Type B pancreatic cell (in vitro differentiated cells): Measurements from ENCODE around the gene DNAJC5. TPM values are rescaled to one million over a fixed set of nuclear protein-coding genes. Genes with fewer than 3 reads are reported as not detected.

Source experiments
- DNase-seq: peaks from one replicate; pipeline ENCODE4 v3.0.0; 2021; ENCODE audit warnings: mixed read lengths; ENCODE audit not compliant: unreplicated experiment; ENCODE audit errors: extremely low spot score
- H3K27ac Mint-ChIP-seq: 2 replicates; pipeline ENCODE4 v1.8.0; 2021; ENCODE audit warnings: mild to moderate bottlenecking, mixed read lengths
- H3K27me3 Mint-ChIP-seq: 2 replicates; pipeline ENCODE4 v1.8.0; 2021; ENCODE audit warnings: mixed read lengths
- H3K36me3 Mint-ChIP-seq: 2 replicates; pipeline ENCODE4 v1.8.0; 2021; ENCODE audit warnings: mixed read lengths
- H3K4me1 Mint-ChIP-seq: one replicate; pipeline ENCODE4 v1.8.0; 2021; ENCODE audit warnings: mixed read lengths; ENCODE audit not compliant: unreplicated experiment
- H3K4me3 Mint-ChIP-seq: 2 replicates; pipeline ENCODE4 v1.8.0; 2021; ENCODE audit warnings: mild to moderate bottlenecking, mixed read lengths
- H3K9me3 Mint-ChIP-seq: 2 replicates; pipeline ENCODE4 v1.8.0; 2021; ENCODE audit warnings: mixed read lengths
- total RNA-seq: library from RNA; stranded (reverse); gene quantifications from 2 replicates; pipeline ENCODE4 v1.2.1, GENCODE V29; 2021; ENCODE audit warnings: low replicate concordance
- TF ChIP-seq, protein P1 (sequence below): fragments of 200-600 bp; sonication (generic); conservative IDR thresholded peaks from 2 replicates; pipeline ENCODE4 v1.5.0; 2021; ENCODE audit warnings: antibody characterized with exemption, mild to moderate bottlenecking

Gene DNAJC5
- total RNA-seq, 1 donor from 2014 or later = 44.1 TPM

DNA sequence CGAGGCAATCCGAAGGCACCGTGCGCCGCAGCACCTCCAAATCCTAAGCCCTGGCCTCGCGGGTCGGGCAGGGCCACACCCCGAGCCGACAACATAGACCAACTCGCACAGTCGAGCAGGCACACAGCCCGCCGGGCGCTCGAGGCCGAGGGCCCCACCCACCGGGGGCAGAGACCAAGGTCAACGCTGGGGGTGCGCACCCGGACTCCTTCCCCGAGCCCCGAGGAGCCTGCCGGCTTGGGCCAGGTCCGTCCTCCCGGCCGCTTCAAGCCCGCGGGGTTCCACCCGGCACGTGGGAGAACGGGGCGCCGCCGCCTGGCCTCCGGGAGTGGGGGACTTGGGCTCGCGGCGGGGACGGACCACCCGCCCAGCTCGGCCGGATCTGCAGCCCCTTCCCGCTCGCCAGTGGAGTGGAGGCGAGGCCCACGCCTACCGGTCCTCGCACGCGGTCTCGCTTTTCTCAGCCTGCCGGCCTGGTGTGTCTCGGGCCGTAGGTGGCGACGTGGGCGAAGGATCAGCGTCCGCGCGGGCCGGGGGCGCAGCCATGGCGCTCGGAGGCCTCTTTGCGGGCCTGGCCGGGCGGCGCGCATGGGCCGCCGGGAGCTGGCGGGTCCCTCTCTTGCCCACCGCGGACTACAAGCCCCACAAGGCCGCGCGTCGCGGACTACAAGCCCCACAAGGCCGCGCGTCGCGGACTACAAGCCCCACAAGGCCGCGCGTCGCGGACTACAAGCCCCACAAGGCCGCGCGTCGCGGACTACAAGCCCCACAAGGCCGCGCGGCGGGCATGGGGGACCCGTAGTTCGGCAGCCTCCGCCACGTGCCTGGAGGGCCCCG lies 61.1 kb downstream of the DNAJC5 start, which contains the start of gene UCKL1:
TSS of gene UCKL1 (minus strand) at position 590 of the 837 bp plus-strand sequence. CDS start at position 546, 44 bp downstream.
- Mint-ChIP-seq H3K27ac (peak within 1 kb of the TSS; percentile 78), H3K27me3 (no peaks in the 10 kb centered on the region), H3K4me1 (peaks cover 14% of the 10 kb centered on the region)

DNA sequence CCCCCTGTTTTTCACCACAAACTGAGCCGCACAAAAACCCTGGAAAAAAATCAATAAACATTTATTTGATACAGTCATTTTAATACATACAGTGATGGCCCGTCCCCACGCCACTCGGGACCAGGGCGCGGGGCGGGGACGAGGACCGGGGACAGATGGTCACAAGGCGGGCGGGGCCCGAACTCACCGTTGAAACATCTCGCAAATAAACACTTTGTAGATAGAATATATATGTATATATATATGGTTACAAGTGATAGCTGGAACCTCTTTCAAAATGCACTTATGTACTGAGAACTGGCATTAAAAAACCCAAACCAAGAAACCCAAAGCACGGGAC lies 61.7 kb downstream of the DNAJC5 start:
- Mint-ChIP-seq H3K4me1 (peaks cover 14% of the 10 kb centered on the region), H3K4me3 (peak overlapping the region; percentile 89), H3K27me3 (no peaks in the 10 kb centered on the region), H3K36me3 (no peaks in the 10 kb centered on the region), H3K9me3 (no peaks in the 10 kb centered on the region), H3K27ac (peak overlapping the region; percentile 78)
- TF ChIP-seq, protein P1, sequence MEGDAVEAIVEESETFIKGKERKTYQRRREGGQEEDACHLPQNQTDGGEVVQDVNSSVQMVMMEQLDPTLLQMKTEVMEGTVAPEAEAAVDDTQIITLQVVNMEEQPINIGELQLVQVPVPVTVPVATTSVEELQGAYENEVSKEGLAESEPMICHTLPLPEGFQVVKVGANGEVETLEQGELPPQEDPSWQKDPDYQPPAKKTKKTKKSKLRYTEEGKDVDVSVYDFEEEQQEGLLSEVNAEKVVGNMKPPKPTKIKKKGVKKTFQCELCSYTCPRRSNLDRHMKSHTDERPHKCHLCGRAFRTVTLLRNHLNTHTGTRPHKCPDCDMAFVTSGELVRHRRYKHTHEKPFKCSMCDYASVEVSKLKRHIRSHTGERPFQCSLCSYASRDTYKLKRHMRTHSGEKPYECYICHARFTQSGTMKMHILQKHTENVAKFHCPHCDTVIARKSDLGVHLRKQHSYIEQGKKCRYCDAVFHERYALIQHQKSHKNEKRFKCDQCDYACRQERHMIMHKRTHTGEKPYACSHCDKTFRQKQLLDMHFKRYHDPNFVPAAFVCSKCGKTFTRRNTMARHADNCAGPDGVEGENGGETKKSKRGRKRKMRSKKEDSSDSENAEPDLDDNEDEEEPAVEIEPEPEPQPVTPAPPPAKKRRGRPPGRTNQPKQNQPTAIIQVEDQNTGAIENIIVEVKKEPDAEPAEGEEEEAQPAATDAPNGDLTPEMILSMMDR = no peak
- DNase-seq = no peak

More for the DNA sequence above, 61.1 kb downstream of the DNAJC5 start, which contains the start of gene UCKL1:
- DNase-seq = peak; percentile 92
- TF ChIP-seq, protein P1 = peak; percentile 9
- Mint-ChIP-seq H3K4me3 (peak within 1 kb of the TSS; percentile 89), H3K36me3 (no peaks in the 10 kb centered on the region), H3K9me3 (no peaks in the 10 kb centered on the region)

DNA sequence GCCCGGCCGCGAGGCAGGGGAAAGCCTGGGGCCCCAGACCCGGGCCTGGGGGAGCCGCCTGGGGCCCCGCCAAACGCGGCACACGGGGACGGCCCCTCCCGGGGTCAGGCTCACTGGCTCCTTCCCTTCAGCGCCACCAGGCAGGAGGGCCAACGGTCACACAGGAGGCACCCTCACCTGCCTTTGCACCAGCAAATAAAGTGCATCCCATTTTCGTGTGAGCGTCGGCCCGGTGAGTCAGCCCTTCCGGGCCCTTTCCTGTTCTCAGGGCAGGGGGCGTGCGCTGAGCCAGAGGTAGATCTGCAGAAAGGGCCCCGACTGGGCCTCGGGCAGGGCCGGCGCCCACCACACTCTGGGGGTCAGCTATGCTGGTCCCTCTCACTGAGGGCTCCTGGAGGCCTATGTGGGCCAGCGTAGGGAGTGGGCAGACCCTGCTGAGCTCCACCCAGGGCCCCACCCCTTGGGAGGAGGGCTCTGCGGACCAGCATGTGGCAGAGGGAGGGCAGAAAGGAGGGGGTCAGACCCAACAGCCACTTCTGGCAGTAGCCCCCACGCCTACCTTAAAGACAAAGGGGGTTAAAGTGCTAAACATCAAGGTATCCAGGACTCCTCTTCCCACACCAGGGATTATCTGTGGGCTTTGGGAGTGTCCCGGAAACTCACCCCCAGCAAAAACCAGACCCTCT lies 62.2 kb downstream of the DNAJC5 start:
- TF ChIP-seq, protein P1 = peak; percentile 21
- H3K4me3 Mint-ChIP-seq = peak overlapping the region; percentile 89
- peak overlapping the region; percentile 74 for H3K27ac Mint-ChIP-seq
- no peak for DNase-seq
- no peaks in the 10 kb centered on the region for H3K27me3 Mint-ChIP-seq
- H3K9me3 Mint-ChIP-seq = no peaks in the 10 kb centered on the region
- H3K4me1 Mint-ChIP-seq = peaks cover 14% of the 10 kb centered on the region
- H3K36me3 Mint-ChIP-seq = no peaks in the 10 kb centered on the region

DNA sequence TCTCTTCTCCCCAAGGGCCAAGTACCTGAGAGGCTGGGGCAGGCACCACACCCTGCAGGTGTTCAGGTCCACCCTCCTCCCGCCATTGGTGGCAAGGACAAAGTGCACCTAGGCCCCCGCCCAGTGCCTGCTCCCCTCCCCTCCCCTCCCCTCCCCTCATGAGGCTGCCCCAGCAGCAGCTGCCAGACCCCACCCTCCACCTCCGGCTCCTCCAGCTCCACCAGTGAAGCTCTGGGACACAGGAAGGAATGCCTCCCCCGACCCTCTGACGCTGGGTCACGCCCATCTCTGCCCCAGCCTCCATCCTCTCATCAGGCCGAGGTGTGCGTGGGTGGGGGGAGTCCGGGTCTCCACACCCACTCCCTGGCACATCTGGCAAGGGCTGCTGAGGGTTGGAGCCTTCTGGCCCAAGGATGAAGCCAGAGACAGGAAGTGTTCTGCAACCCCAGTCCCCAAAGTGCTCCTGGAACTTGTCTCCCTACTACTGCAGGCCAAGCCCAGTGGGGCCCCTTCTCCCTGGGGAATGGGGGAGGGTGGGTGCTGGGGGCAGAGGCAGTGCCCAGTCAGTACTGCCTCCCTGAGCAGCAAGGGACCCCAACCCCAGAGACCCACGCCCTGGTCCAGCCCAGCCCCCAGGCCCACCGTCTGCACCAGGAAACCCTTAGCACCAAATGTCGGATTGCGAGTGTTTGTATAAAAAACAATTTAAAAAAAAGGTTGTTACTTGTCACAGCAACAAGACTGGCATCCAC lies 62.9 kb downstream of the DNAJC5 start:
- Mint-ChIP-seq H3K27me3 (no peaks in the 10 kb centered on the region), H3K9me3 (no peaks in the 10 kb centered on the region), H3K27ac (peak overlapping the region; percentile 74), H3K4me1 (peaks cover 14% of the 10 kb centered on the region), H3K36me3 (no peaks in the 10 kb centered on the region), H3K4me3 (peak overlapping the region; percentile 89)
- TF ChIP-seq, protein P1 = no peak
- no peak for DNase-seq

DNA sequence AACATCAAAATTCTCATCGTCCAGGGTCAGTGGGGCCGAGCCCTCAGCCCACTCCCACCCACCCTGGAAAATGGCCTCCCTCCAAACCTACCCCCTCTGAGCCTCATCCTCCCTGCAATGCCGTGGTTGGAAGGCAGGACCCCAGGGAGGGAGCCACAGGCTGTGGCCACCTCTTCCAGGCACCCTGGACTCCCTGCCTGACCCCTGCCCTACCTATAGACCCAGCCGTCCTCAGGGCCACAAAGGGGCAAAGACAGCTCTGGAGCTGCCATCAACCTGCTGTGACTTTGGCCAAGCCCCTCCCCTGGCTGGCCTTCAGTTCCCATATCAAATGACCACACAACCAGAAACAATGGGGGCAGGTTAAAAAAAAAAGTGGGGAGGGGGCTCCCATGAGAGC lies 63.5 kb downstream of the DNAJC5 start:
- no peak for DNase-seq
- H3K27ac Mint-ChIP-seq = peak overlapping the region; percentile 74
- TF ChIP-seq, protein P1 = no peak
- no peak overlapping the region for H3K4me3 Mint-ChIP-seq
- H3K36me3 Mint-ChIP-seq = no peaks in the 10 kb centered on the region
- H3K9me3 Mint-ChIP-seq = no peaks in the 10 kb centered on the region
- no peaks in the 10 kb centered on the region for H3K27me3 Mint-ChIP-seq
- peaks cover 13% of the 10 kb centered on the region for H3K4me1 Mint-ChIP-seq
